Measurements from ENCODE around the gene MTO1. TPM values are rescaled to one million over a fixed set of nuclear protein-coding genes. Genes with fewer than 3 reads are reported as not detected.

The MTO1 gene
- total and polyA plus RNA-seq, 2 donors from 2014 or later, result 14.9 to 32.8 TPM

- Histone ChIP-seq H3K27me3 (ENCODE audit: control insufficient read depth, insufficient read depth, low read length) (no peaks in the 10 kb centered on the region), H3K4me3 (ENCODE audit: low read length in 3 of 3) (no peak overlapping the region), H3K4me1 (ENCODE audit: control insufficient read depth in 2 of 3, insufficient read depth in 2 of 3, low read depth in 1 of 3, low read length in 3 of 3) (no peaks in the 10 kb centered on the region), H3K9ac (ENCODE audit: low read length in 3 of 3) (no peak overlapping the region), H3K9me3 (ENCODE audit: control insufficient read depth in 2 of 3, insufficient read depth in 1 of 3, low read length in 3 of 3) (no peaks in the 10 kb centered on the region), H3K36me3 (ENCODE audit: control insufficient read depth in 2 of 3, insufficient read depth in 3 of 3, low read length in 3 of 3) (peaks cover 0 to 2% (median 0%) of the 10 kb centered on the region in 3 donors), H3K27ac (ENCODE audit: low read depth in 2 of 2, low read length in 2 of 2) (no peak overlapping the region)
- intact Hi-C loops (cut with DNase I), result no loop called here
- FAIRE-seq (no peak), DNase-seq (no peak)
- no peak for TF ChIP-seq CTCF (IDR thresholded peaks at IDR 0.05; ENCODE audit: borderline replicate concordance, extremely low read depth, insufficient read depth)
These were observed 48.3 kb downstream of the MTO1 start for GRCh38 chr6:73509851-73510250.

GRCh38 chr6:73511796-73512195 is 50.3 kb downstream of the MTO1 start:
- no peak overlapping the region for H3K4me3 ChIP-seq (ENCODE audit: low read length in 3 of 3)
- FAIRE-seq, result no peak
- TF ChIP-seq CTCF (IDR thresholded peaks at IDR 0.05; ENCODE audit: borderline replicate concordance, extremely low read depth, insufficient read depth), result no peak

GRCh38 chr6:73513496-73513854 is 51.9 kb downstream of the MTO1 start:
- Histone ChIP-seq H3K27me3 (ENCODE audit: control insufficient read depth, insufficient read depth, low read length) (no peaks in the 10 kb centered on the region), H3K36me3 (ENCODE audit: control insufficient read depth in 2 of 3, insufficient read depth in 3 of 3, low read length in 3 of 3) (peaks cover 6 to 35% (median 12%) of the 10 kb centered on the region in 3 donors), H3K4me1 (ENCODE audit: control insufficient read depth in 2 of 3, insufficient read depth in 2 of 3, low read depth in 1 of 3, low read length in 3 of 3) (peaks cover 0 to 18% (median 13%) of the 10 kb centered on the region in 3 donors), H3K9me3 (ENCODE audit: control insufficient read depth in 2 of 3, insufficient read depth in 1 of 3, low read length in 3 of 3) (no peaks in the 10 kb centered on the region), H3K27ac (ENCODE audit: low read depth in 2 of 2, low read length in 2 of 2) (no peak overlapping the region), H3K9ac (ENCODE audit: low read length in 3 of 3) (no peak overlapping the region), H3K4me3 (ENCODE audit: low read length in 3 of 3) (no peak overlapping the region)
- intact Hi-C loops (cut with DNase I), result no loop called here
- no peak for DNase-seq
- no peak for TF ChIP-seq CTCF (IDR thresholded peaks at IDR 0.05; ENCODE audit: borderline replicate concordance, extremely low read depth, insufficient read depth)
- no peak for FAIRE-seq

More at GRCh38 chr6:73511796-73512195, 50.3 kb downstream of the MTO1 start:
- peaks cover 2 to 21% (median 7%) of the 10 kb centered on the region in 3 donors for H3K36me3 ChIP-seq (ENCODE audit: control insufficient read depth in 2 of 3, insufficient read depth in 3 of 3, low read length in 3 of 3)
- intact Hi-C loops (cut with DNase I), result no loop called here
- peaks cover 0 to 13% (median 5%) of the 10 kb centered on the region in 3 donors for H3K4me1 ChIP-seq (ENCODE audit: control insufficient read depth in 2 of 3, insufficient read depth in 2 of 3, low read depth in 1 of 3, low read length in 3 of 3)
- no peak overlapping the region for H3K27ac ChIP-seq (ENCODE audit: low read depth in 2 of 2, low read length in 2 of 2)
- DNase-seq, result no peak
- no peaks in the 10 kb centered on the region for H3K9me3 ChIP-seq (ENCODE audit: control insufficient read depth in 2 of 3, insufficient read depth in 1 of 3, low read length in 3 of 3)
- no peak overlapping the region for H3K9ac ChIP-seq (ENCODE audit: low read length in 3 of 3)
- H3K27me3 ChIP-seq (ENCODE audit: control insufficient read depth, insufficient read depth, low read length), result no peaks in the 10 kb centered on the region

- Histone ChIP-seq H3K9me3 (ENCODE audit: control insufficient read depth in 2 of 3, insufficient read depth in 1 of 3, low read length in 3 of 3) (no peaks in the 10 kb centered on the region), H3K4me3 (ENCODE audit: low read length in 3 of 3) (no peak overlapping the region), H3K27ac (ENCODE audit: low read depth in 2 of 2, low read length in 2 of 2) (no peak overlapping the region), H3K9ac (ENCODE audit: low read length in 3 of 3) (no peak overlapping the region), H3K4me1 (ENCODE audit: control insufficient read depth in 2 of 3, insufficient read depth in 2 of 3, low read depth in 1 of 3, low read length in 3 of 3) (peaks cover 3 to 25% (median 16%) of the 10 kb centered on the region in 3 donors), H3K27me3 (ENCODE audit: control insufficient read depth, insufficient read depth, low read length) (no peaks in the 10 kb centered on the region), H3K36me3 (ENCODE audit: control insufficient read depth in 2 of 3, insufficient read depth in 3 of 3, low read length in 3 of 3) (peaks cover 12 to 47% (median 19%) of the 10 kb centered on the region in 3 donors)
- intact Hi-C loops (cut with DNase I), result loop anchor here (5.0 kb wide), 1 partner anchor 93 kb away; no protein-coding TSS in a partner anchor
- FAIRE-seq (no peak), DNase-seq (no peak)
- TF ChIP-seq CTCF (IDR thresholded peaks at IDR 0.05; ENCODE audit: borderline replicate concordance, extremely low read depth, insufficient read depth), result no peak
These were observed 53.2 kb downstream of the MTO1 start for GRCh38 chr6:73514746-73515110.
